Activated CD4-positive, alpha-beta T cell treated with anti-CD3 and anti-CD28 coated beads for 24 hours (primary cell): ENCODE results near the gene SUV39H2.
A peak's percentile ranks its signal among the peaks of the same experiment; 100 is the strongest.
"Not testable (repeated sequence)": the region's sequence is repeated elsewhere in the genome, so short reads cannot be mapped to it uniquely, and the experiment has no call there.

ENCODE experiments used
- DNase-seq, 2 donors: peaks; one replicate each; pipeline ENCODE4 v3.0.0-alpha.2; 2020; ENCODE audit warnings: low read depth in 2 of 2

Gene SUV39H2, protein sequence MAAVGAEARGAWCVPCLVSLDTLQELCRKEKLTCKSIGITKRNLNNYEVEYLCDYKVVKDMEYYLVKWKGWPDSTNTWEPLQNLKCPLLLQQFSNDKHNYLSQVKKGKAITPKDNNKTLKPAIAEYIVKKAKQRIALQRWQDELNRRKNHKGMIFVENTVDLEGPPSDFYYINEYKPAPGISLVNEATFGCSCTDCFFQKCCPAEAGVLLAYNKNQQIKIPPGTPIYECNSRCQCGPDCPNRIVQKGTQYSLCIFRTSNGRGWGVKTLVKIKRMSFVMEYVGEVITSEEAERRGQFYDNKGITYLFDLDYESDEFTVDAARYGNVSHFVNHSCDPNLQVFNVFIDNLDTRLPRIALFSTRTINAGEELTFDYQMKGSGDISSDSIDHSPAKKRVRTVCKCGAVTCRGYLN

DNA sequence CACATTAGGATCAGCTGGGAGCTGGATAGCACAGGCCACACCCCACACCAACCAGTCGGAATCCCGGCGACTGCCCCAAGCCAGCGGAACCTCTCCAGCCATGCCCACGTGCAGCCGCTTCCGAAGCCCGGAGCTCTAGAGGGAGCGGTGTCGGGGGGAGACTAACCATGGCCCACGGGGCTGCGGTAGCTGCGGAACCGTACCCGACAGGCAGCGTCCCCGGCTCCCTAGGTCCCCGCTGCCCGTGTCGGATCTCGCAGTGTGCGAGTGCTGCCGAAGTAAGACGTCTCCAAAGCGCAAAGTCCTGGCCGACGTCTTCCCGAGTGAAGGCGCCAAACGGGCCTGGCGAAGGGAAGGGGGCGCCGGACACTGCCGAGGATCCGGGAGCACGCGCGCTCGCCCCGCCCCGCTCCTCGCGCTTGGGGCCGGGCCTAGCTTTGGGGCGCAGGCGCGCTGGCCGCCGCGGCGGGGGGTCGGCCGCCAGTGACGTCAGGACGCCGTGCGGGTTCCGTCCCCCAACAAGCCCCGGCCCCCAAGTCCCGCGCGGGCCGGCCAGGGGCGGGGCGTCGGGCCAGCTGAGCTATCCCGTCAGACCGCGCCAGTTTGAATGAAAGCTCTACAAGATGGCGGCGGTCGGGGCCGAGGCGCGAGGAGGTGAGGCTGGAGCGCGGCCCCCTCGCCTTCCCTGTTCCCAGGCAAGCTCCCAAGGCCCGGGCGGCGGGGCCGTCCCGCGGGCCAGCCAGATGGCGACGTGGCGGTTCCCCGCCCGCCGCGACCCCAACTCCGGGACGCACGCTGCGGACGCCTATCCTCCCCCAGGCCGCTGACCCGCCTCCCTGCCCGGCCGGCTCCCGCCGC lies at the start of gene SUV39H2:
SUV39H2 (plus strand) TSS at position 601 of the 858 bp plus-strand sequence; CDS start at position 624, 23 bp downstream.
- DNase-seq = peak; percentile 87 to 89

DNA sequence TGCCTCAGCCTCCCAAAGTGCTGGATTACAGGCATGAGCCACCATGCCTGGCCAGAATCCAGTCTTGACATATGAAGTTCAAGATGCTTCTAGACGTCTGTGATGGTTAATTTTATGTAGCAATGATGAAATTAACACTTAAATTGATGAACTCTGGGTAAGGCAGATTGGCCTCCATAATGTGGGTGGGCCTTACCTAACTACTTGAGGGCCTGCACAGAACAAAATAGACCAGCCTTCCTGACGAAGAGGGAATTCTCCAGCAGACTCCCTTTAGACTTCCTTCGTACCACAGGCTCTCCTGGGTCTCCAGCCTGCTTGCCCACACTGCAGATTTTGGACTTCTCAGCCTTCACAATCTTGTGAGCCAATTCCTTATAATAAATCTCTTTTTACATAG lies 45.6 kb upstream of the SUV39H2 start:
- no peak for DNase-seq

DNA sequence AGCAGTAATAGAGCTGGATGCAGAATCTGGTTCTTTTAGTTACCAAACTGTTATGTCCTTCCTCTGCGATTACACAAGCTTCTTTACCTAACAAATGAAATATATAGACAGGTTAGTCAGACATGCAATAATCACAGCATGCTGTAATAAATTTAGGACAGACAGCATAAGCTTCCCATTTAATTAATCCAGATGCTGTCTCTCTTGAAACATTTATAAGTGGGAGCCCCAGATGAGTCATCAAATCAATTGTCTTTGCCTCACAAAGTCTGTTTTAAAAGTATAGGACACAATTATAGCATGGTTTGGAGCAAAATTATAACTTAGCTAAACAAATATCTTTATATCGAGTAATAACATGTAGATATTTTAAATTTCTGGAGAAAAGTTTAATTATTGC lies 42.5 kb upstream of the SUV39H2 start:
- no peak for DNase-seq

DNA sequence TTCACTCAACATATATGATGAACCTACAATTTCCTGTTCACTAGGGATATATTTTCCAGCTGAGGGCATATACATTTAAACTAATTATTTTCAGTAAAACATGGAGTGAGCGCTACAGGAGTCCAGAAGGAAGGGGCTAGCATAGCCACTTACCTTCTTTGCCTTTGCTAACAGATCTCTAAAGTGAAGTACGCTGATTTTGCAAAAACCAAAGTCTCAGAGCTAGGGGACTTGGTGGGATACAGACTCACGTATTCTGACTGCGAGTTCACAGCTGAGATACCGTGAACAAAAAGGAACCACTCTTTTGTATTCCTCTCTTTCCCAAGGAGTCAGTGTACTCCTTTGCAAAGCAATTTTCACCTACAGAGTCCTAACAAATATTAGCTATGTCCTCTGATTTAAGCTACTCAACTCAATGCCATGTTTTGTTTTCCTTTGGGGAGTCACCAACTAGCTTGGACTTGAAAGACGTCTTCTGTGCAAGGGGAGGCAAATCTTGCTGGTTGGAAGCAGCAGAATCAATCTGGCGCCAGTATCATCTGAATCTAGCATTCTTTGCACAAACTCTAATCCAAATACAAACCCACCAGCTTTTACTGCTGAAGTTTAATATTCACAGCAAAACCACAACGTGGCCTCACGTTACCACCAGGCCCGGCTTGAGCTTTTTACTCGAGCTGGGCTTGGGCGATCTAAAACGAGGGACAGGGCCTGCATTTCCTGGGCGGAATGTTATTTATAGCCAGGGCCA lies 41.5 kb upstream of the SUV39H2 start:
- no peak for DNase-seq

DNA sequence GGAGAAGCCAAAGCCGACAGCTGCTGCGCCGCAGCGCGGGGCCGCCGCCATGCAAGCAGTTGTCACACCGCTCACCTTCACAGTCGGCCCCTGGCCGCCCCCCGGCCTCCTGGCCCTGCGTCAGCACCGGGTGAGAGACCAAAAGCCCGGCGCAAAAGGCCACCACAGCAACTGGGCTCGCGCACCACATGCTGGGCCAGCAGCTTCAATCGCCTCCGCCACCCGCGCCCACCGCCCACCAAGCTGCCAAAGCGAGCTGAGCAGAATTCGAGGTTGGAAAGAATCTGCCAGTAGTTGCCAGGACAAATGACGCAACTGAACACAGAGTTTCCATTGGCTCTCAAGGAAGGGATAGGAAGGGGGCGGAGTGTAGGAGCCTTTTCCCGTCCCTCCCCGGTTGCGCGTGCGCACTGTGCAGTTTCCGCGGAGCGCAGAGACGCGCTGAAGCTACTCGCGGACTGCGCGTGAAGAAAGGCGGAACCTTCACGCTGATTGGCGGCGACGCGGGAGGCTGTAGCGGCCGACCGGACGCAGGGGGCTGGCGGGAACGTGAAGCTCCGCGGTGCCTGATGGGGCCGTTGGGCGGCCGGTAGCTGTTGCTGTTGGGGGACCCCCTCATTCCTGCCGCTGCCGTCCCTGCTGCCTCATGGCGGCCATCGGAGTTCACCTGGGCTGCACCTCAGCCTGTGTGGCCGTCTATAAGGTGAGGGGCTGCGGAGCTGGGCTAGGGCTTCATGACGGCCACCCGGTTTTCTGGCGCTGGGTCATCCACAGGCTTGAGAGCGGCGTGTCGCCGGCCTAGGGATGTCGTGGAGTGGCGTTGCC lies 40.7 kb upstream of the SUV39H2 start, which contains the start of the genes CDNF, HSPA14 and MSANTD7:
CDNF (minus strand) TSS at position 281 of the 825 bp plus-strand sequence; CDS start at position 190, 91 bp downstream.
HSPA14 (plus strand) TSS at position 550 of the 825 bp plus-strand sequence; CDS start at position 647, 97 bp downstream.
MSANTD7 (plus strand) TSS at position 550 of the 825 bp plus-strand sequence. CDS start 3,979 bp downstream, outside the sequence.
- DNase-seq = peak; percentile 98 to 99

DNA sequence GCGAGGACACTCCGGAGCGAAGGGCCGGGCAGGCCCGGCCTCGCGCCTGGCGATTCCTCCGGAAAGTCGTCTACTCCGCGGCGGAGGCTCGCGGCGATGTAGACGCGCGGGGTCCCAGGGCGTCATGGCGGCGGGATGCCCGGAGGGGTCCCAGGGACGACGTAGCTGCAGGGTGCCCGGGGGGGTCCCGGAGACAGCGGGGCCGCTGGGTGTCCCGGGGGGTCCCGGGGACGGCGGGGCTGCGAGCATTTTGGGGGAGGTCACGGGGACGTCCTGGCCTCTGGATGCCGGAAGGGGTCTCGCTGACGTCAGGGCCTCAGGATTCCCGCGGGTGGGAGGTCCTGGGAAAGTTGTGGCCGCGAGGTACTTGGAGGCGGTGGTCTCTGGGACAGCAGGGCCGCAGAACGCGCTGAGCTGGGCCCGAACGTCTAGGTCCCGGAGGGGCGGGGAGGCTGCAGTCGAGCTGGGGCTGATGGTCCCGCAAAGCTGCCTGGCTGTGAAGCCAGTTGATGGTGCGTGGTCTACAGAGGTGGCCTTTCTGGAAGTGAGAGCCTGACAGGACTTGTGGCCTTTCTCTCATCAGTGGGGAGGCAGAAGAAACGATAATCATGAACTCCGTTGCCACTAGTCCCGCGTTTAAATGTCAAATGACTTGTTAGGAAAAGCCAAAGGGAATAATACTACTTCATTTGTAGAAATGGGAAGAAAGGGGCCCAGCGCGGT lies 39.9 kb upstream of the SUV39H2 start:
- DNase-seq = peak in 1 of 2 donors; percentile 5

DNA sequence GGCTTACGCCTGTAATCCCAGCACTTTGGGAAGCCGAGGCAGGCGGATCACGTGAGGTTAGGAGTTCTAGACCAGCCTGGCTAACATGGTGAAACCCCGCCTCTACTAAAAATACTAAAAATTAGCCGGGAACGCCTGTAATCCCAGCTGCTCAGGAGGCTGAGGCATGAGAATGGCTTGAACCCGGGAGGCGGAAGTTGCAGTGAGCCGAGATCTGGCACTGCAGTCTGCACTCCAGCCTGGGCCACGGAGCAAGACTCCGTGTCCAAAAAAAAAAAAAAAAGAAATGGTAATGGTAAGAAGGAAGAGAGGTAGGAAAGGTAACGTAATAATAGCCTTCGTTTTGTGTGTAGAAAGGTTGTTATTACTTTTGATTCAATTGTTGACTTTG lies 39.4 kb upstream of the SUV39H2 start:
- DNase-seq = no peak

DNA sequence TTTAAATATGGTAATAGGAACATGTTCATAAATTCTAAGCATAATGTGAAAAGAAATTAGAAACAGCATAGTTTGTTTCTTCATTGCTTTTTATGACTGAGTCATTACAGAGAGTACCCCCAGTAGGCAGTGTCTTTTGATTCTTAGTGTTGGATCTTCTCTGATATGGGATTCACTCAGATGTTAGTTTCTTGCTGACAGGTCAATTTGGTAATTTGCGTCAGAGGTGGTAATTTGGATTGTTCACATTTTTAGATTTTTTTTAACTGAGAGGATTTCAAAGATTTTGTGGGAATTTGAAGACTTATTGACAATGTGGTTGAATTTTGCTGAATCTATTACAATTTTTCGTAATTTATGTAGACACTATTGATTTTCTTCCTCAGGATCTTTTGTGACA lies 38.5 kb upstream of the SUV39H2 start:
- no peak for DNase-seq

DNA sequence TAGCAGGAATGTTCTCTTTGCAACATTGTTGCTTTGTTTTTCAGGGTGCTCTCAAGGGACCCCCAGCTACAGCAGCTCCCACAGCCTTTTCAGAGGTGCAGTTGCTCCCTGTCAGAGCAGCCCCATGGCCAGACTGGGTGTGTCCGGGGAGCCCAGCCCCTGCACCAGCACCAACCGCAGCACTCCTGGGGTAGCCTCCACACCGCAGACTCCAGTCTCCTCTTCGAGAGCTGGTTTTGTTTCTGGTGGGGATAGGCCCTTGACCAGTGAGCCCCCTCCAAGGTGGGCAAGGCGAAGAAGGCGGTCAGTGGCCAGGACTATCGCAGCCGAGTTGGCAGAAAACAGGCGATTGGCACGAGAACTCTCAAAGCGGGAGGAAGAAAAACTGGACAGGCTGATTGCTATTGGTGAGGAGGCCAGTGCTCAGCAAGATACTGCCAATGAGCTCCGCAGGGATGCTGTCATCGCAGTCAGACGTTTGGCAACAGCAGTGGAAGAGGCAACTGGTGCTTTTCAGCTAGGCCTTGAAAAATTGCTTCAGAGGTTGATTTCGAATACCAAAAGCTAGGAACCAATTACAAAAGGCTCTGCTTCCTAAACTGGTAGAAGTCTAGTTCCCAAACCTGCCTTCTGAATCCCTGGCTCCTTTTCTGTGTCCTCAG lies 35.2 kb upstream of the SUV39H2 start:
- no peak for DNase-seq

DNA sequence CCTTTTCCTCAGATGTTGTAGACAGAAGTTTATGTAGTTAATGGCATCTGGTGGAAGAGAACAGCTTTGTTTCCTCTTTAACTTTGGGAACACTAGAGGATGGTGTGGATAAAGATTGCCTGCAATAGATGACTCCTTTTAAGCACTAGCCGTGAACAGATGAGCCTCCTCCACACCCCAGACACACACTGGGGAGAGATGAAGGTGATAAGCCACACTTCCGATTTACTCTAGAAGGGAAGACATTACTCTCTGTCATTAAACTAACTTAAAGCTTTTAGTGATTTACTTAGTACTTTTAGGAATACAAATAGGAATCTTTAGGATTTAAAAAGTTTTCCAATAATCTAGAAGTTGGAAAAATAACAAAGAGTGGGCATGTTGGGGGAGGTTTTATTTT lies 33.7 kb upstream of the SUV39H2 start:
- no peak for DNase-seq

DNA sequence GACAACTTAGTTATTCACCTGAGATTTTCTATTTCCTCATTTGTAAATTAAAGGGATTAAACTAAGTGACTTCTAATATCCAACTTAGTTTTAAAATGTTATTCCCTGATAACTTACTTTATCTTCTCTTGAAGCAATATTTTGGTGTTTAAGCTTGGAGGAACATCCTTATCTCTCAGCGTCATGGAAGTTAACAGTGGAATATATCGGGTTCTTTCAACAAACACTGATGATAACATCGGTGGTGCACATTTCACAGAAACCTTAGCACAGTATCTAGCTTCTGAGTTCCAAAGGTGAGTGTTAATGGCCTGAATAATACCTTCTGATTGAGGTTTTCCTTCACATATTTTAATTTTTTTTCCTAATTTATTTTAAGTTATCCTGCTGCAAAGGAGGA lies 26.4 kb upstream of the SUV39H2 start:
- no peak for DNase-seq

DNA sequence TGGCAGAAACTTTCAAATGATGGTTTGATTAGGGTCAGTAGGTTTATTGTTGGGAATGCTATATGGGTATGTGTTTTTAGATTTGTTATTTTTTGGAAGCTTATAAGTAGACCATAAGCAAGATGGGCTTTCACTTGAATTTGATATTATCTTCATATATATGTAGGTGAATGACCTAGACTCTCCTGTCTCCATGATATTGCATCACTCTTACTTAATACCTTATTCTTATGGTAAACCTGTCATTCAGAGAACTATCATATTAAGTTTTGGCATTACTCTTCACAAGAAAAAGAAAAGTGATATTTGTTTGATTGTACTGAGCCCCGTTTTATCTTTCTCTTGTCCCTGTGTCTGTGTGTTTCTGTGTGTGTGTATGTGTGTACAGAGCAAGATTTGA lies 23.2 kb upstream of the SUV39H2 start:
- no peak for DNase-seq

DNA sequence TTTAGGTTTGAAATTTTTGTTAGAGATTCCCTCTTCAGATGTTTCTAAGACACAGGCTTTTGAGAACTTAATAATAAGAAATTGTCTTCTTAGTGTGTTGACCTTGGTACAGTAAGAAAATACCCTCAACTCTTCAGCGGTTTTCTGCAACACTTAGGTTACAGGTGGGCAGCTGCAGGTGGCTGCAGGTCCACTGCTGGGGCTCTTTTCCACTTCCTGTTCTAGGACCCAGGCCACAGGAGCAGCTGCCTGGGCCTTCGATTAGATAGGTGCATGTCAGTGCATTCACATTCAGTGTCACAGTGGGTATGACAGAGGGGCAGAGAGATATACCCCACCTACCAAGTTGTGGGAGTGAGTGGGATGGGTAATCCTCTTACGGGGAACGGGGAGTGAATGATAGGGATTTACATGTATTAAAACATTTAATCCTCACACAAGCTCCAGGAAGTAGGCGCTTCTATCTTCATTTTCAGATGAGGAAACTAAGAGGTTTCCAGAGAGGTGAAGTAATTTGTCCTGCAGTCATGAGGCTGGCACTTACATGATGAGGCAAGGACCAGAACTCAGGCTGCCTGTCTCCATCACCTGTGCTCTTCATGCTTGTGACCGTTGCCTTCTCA lies 20.2 kb upstream of the SUV39H2 start:
- DNase-seq = no peak

DNA sequence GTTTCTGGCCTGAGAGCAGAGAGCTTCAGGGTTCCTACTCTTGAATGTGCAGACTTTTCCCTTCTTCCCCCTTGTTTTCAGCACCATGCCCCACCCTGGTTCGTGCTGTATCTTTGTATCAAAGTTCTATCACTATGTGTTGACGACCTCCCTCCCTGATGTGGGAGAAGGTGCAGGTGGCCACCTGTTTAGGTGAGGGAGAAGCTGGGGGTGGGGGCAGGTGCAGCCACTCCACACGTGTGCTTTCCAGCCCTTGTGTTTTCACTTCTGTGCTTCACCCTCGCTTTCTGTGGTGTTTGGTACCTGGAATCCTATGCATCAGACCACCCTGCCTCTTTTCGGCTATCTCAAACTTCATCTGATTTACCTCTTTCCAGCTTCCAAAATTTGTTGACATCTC lies 19.6 kb upstream of the SUV39H2 start:
- no peak for DNase-seq

DNA sequence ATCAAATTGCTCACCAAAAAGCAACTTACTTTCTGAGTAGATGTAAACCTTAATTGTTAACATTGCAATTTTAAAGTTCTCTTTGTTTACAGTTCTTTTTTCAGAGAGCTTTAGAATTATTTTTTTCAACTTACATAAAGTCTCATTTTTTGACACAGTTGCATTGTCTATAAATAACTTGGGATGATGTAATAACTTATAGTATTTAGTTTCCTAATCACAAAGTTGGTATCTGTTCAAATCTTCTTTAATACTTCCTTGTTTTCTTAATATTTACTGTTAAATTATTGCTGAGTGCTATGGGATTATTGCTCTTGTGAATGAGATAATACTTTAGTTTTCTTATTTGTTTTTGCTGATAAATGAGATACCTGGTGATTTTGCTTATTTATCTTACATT lies 18.9 kb upstream of the SUV39H2 start:
- DNase-seq = no peak

DNA sequence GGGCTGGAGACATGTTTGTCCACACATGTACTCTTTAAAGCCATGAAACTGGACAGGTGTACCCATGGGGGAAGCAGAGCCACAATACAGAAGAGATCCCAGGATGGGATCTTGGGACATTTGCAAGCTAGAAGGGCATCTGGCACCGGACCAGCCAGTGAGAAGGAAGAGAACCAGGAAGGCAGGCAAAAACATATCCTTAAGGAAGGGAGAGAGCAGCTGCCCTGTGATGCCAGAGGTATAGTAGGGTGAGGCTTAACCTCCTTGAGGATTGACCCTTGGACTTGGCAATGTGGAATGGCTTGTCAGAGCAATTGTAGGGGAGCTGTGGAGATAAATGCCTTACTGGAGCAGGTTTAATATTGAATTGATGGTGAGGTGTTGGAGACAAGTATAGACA lies 17.9 kb upstream of the SUV39H2 start:
- no peak for DNase-seq

DNA sequence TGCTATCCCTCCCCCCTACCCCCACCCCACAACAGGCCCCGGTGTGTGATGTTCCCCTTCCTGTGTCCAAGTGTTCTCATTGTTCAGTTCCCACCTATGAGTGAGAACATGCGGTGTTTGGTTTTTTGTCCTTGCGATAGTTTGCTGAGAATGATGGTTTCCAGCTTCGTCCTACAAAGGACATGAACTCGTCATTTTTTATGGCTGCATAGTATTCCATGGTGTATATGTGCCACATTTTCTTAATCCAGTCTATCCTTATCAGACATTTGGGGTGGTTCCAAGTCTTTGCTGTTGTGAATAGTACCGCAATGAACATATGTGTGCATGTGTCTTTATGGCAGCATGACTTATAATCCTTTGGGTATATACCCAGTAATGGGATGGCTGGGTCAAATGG lies 14.2 kb upstream of the SUV39H2 start:
- not testable (repeated sequence) for DNase-seq

DNA sequence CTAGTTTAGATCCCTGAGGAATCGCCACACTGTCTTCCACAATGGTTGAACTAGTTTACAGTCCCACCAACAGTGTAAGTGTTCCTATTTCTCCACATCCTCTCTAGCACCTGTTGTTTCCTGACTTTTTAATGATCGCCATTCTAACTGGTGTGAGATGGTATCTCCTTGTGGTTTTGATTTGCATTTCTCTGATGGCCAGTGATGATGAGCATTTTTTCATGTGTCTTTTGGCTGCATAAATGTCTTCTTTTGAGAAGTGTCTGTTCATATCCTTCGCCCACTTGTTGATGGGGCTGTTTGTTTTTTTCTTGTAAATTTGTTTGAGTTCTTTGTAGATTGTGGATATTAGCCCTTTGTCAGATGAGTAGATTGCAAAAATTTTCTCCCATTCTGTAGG lies 13.8 kb upstream of the SUV39H2 start:
- DNase-seq = not testable (repeated sequence)

DNA sequence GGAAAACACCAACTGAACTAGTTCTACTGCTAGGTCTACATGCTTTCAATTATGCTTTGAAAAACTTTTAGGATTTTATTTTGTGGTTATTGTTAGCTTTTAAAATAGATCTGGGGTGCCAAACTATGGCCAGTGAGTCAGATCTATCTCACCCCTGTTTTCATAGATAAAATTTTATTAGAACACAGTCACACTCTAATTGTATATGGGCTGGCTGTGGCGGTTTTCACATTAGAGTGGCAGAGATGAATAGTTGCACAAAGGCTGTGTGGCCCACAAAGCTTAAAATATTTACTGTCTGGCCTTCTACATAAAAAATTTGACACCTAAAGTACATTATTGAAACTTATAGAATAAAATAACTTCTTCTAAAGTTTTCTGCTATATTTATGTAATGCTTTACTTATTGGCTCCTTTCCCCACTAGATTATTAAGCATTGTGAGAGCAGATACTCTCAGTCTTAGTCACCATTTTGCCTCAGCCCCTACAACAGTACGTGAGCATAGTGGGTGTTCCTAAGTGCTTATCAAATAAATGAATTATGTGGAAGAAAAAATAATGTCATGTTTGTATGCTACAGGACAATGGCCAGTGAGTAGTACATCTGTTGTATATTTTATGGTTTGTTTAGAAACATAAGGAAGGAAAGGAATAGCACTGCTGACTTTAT lies 5.4 kb upstream of the SUV39H2 start:
- no peak for DNase-seq
